ENCODE results near the gene CRIP3. TPM values are rescaled to one million over a fixed set of nuclear protein-coding genes. Genes with fewer than 3 reads are reported as not detected.
A peak's percentile ranks its signal among the peaks of the same experiment; 100 is the strongest.

CRIP3 gene
- total and polyA plus RNA-seq, 2 of the 13 experiments (the other 11 are each of a cell fraction or from before 2014, with no cell fraction given): 6.3 to 9.3 TPM

- TF ChIP-seq, protein P1, sequence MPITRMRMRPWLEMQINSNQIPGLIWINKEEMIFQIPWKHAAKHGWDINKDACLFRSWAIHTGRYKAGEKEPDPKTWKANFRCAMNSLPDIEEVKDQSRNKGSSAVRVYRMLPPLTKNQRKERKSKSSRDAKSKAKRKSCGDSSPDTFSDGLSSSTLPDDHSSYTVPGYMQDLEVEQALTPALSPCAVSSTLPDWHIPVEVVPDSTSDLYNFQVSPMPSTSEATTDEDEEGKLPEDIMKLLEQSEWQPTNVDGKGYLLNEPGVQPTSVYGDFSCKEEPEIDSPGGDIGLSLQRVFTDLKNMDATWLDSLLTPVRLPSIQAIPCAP (CRISPR knock-in tag; IDR thresholded peaks at IDR 0.05; ENCODE audit: low read depth): no peak
- TF ChIP-seq ZNF777 (CRISPR knock-in tag; IDR thresholded peaks at IDR 0.05) (peak; percentile 64; the same call in 1 of the 2 replicates), HNF1A (IDR thresholded peaks at IDR 0.05; ENCODE audit: low read depth) (no peak; the same call in 1 of the 2 replicates), HNF1A (CRISPR knock-in tag; IDR thresholded peaks at IDR 0.05; ENCODE audit: borderline replicate concordance) (peak; percentile 70), ARID2 (CRISPR knock-in tag; IDR thresholded peaks at IDR 0.05; ENCODE audit: borderline replicate concordance) (no peak), ZSCAN31 (CRISPR knock-in tag; IDR thresholded peaks at IDR 0.05; ENCODE audit: low read depth) (no peak; the same call in 1 of the 2 replicates), ZNF607 (CRISPR knock-in tag; IDR thresholded peaks at IDR 0.05; ENCODE audit: borderline replicate concordance) (peak; percentile 80; the same call in 1 of the 2 replicates), ISL2 (CRISPR knock-in tag; IDR thresholded peaks at IDR 0.05) (peak; percentile 23; the same call in 1 of the 2 replicates), JDP2 (CRISPR knock-in tag; IDR thresholded peaks at IDR 0.05; ENCODE audit: borderline replicate concordance) (no peak), ONECUT2 (CRISPR knock-in tag; IDR thresholded peaks at IDR 0.05) (no peak)
- TF ChIP-seq, protein P2, sequence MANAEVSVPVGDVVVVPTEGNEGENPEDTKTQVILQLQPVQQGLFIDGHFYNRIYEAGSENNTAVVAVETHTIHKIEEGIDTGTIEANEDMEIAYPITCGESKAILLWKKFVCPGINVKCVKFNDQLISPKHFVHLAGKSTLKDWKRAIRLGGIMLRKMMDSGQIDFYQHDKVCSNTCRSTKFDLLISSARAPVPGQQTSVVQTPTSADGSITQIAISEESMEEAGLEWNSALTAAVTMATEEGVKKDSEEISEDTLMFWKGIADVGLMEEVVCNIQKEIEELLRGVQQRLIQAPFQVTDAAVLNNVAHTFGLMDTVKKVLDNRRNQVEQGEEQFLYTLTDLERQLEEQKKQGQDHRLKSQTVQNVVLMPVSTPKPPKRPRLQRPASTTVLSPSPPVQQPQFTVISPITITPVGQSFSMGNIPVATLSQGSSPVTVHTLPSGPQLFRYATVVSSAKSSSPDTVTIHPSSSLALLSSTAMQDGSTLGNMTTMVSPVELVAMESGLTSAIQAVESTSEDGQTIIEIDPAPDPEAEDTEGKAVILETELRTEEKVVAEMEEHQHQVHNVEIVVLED (CRISPR knock-in tag; IDR thresholded peaks at IDR 0.05; ENCODE audit: borderline replicate concordance): no peak
- TF ChIP-seq, protein P3, sequence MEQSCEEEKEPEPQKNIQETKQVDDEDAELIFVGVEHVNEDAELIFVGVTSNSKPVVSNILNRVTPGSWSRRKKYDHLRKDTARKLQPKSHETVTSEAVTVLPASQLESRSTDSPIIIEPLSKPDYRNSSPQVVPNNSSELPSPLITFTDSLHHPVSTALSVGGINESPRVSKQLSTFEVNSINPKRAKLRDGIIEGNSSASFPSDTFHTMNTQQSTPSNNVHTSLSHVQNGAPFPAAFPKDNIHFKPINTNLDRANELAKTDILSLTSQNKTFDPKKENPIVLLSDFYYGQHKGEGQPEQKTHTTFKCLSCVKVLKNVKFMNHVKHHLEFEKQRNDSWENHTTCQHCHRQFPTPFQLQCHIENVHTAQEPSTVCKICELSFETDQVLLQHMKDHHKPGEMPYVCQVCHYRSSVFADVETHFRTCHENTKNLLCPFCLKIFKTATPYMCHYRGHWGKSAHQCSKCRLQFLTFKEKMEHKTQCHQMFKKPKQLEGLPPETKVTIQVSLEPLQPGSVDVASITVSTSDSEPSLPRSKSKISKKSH (CRISPR knock-in tag; IDR thresholded peaks at IDR 0.05; ENCODE audit: borderline replicate concordance): peak; percentile 82
- TF ChIP-seq, protein P4, sequence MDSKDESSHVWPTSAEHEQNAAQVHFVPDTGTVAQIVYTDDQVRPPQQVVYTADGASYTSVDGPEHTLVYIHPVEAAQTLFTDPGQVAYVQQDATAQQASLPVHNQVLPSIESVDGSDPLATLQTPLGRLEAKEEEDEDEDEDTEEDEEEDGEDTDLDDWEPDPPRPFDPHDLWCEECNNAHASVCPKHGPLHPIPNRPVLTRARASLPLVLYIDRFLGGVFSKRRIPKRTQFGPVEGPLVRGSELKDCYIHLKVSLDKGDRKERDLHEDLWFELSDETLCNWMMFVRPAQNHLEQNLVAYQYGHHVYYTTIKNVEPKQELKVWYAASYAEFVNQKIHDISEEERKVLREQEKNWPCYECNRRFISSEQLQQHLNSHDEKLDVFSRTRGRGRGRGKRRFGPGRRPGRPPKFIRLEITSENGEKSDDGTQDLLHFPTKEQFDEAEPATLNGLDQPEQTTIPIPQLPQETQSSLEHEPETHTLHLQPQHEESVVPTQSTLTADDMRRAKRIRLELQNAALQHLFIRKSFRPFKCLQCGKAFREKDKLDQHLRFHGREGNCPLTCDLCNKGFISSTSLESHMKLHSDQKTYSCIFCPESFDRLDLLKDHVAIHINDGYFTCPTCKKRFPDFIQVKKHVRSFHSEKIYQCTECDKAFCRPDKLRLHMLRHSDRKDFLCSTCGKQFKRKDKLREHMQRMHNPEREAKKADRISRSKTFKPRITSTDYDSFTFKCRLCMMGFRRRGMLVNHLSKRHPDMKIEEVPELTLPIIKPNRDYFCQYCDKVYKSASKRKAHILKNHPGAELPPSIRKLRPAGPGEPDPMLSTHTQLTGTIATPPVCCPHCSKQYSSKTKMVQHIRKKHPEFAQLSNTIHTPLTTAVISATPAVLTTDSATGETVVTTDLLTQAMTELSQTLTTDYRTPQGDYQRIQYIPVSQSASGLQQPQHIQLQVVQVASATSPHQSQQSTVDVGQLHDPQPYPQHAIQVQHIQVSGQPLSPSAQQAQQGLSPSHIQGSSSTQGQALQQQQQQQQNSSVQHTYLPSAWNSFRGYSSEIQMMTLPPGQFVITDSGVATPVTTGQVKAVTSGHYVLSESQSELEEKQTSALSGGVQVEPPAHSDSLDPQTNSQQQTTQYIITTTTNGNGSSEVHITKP (CRISPR knock-in tag; IDR thresholded peaks at IDR 0.05; ENCODE audit: low read depth): no peak; the same call in 1 of the 2 replicates
- TF ChIP-seq, protein P5, sequence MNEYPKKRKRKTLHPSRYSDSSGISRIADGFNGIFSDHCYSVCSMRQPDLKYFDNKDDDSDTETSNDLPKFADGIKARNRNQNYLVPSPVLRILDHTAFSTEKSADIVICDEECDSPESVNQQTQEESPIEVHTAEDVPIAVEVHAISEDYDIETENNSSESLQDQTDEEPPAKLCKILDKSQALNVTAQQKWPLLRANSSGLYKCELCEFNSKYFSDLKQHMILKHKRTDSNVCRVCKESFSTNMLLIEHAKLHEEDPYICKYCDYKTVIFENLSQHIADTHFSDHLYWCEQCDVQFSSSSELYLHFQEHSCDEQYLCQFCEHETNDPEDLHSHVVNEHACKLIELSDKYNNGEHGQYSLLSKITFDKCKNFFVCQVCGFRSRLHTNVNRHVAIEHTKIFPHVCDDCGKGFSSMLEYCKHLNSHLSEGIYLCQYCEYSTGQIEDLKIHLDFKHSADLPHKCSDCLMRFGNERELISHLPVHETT (CRISPR knock-in tag; conservative IDR thresholded peaks at IDR 0.05): 0 out of 2 replicates have a peak, but pooled peaks have one; percentile 30
Measured at GRCh38 chr6:43274916-43275597, 33.6 kb downstream of the CRIP3 start (continued).
